Measurements from ENCODE around the gene LSAMP. TPM values are rescaled to one million over a fixed set of nuclear protein-coding genes. Genes with fewer than 3 reads are reported as not detected.
A peak's percentile ranks its signal among the peaks of the same experiment; 100 is the strongest.
"Not testable (repeated sequence)": the region's sequence is repeated elsewhere in the genome, so short reads cannot be mapped to it uniquely, and the experiment has no call there.

Gene LSAMP
- total and polyA plus RNA-seq, 2 donors = 0.71 to 1.5 TPM

GRCh38 chr3:115851571-115851970 is 593.7 kb downstream of the LSAMP start:
- no peaks in the 10 kb centered on the region for H3K27me3 ChIP-seq (ENCODE audit: control insufficient read depth in 2 of 2, insufficient read depth in 1 of 2, low read length in 1 of 2)
- H3K36me3 ChIP-seq (ENCODE audit: control insufficient read depth in 2 of 2, insufficient read depth in 2 of 2, low read length in 1 of 2) = no peaks in the 10 kb centered on the region
- no peak for DNase-seq (ENCODE audit: low read depth in 6 of 9, low spot score in 9 of 9)
- no peaks in the 10 kb centered on the region for H3K4me1 ChIP-seq (ENCODE audit: control insufficient read depth in 2 of 2, insufficient read depth in 2 of 2, low read length in 2 of 2)
- 81% methylated on average over 3 of the region's 3 CpGs for WGBS
- no peaks in the 10 kb centered on the region for H3K9me3 ChIP-seq (ENCODE audit: control insufficient read depth in 2 of 2, insufficient read depth in 1 of 2, low read length in 1 of 2)
- no peak overlapping the region for H3K27ac ChIP-seq (ENCODE audit: low read depth in 1 of 2, low read length in 1 of 2)
- no peak overlapping the region for H3K4me3 ChIP-seq (ENCODE audit: low read length in 2 of 2)

GRCh38 chr3:115848641-115849040 is 596.6 kb downstream of the LSAMP start:
- 100% methylated on average over 1 of the region's 1 CpG for WGBS
- no peak for DNase-seq (ENCODE audit: low read depth in 6 of 9, low spot score in 9 of 9)
- Histone ChIP-seq H3K4me1 (ENCODE audit: control insufficient read depth in 2 of 2, insufficient read depth in 2 of 2, low read length in 2 of 2) (no peaks in the 10 kb centered on the region), H3K36me3 (ENCODE audit: control insufficient read depth in 2 of 2, insufficient read depth in 2 of 2, low read length in 1 of 2) (no peaks in the 10 kb centered on the region), H3K4me3 (ENCODE audit: low read length in 2 of 2) (no peak overlapping the region), H3K27me3 (ENCODE audit: control insufficient read depth in 2 of 2, insufficient read depth in 1 of 2, low read length in 1 of 2) (no peaks in the 10 kb centered on the region), H3K9me3 (ENCODE audit: control insufficient read depth in 2 of 2, insufficient read depth in 1 of 2, low read length in 1 of 2) (no peaks in the 10 kb centered on the region), H3K27ac (ENCODE audit: low read depth in 1 of 2, low read length in 1 of 2) (no peak overlapping the region)

- Histone ChIP-seq H3K4me3 (ENCODE audit: low read length in 2 of 2) (no peak overlapping the region), H3K9me3 (ENCODE audit: control insufficient read depth in 2 of 2, insufficient read depth in 1 of 2, low read length in 1 of 2) (no peaks in the 10 kb centered on the region), H3K27me3 (ENCODE audit: control insufficient read depth in 2 of 2, insufficient read depth in 1 of 2, low read length in 1 of 2) (no peaks in the 10 kb centered on the region), H3K27ac (ENCODE audit: low read depth in 1 of 2, low read length in 1 of 2) (no peak overlapping the region), H3K36me3 (ENCODE audit: control insufficient read depth in 2 of 2, insufficient read depth in 2 of 2, low read length in 1 of 2) (no peaks in the 10 kb centered on the region), H3K4me1 (ENCODE audit: control insufficient read depth in 2 of 2, insufficient read depth in 2 of 2, low read length in 2 of 2) (no peaks in the 10 kb centered on the region)
- 42% methylated on average over 1 of the region's 1 CpG for WGBS
- DNase-seq (ENCODE audit: low read depth in 6 of 9, low spot score in 9 of 9) = no peak
Measured at GRCh38 chr3:115845986-115846385, 599.3 kb downstream of the LSAMP start.

- 93% methylated on average over 5 of the region's 5 CpGs for WGBS
- H3K36me3 ChIP-seq (ENCODE audit: control insufficient read depth in 2 of 2, insufficient read depth in 2 of 2, low read length in 1 of 2) = not testable (repeated sequence)
Measured at GRCh38 chr3:115844729-115845128, 600.6 kb downstream of the LSAMP start.

GRCh38 chr3:115843206-115843605 is 602.1 kb downstream of the LSAMP start:
- 94% methylated on average over 1 of the region's 1 CpG for WGBS
- Histone ChIP-seq H3K9me3 (ENCODE audit: control insufficient read depth in 2 of 2, insufficient read depth in 1 of 2, low read length in 1 of 2) (peaks cover 0 to 2% of the 10 kb centered on the region in 2 donors), H3K4me3 (ENCODE audit: low read length in 2 of 2) (no peak overlapping the region), H3K27me3 (ENCODE audit: control insufficient read depth in 2 of 2, insufficient read depth in 1 of 2, low read length in 1 of 2) (no peaks in the 10 kb centered on the region), H3K36me3 (ENCODE audit: control insufficient read depth in 2 of 2, insufficient read depth in 2 of 2, low read length in 1 of 2) (no peaks in the 10 kb centered on the region), H3K27ac (ENCODE audit: low read depth in 1 of 2, low read length in 1 of 2) (no peak overlapping the region), H3K4me1 (ENCODE audit: control insufficient read depth in 2 of 2, insufficient read depth in 2 of 2, low read length in 2 of 2) (no peaks in the 10 kb centered on the region)
- no peak for DNase-seq (ENCODE audit: low read depth in 6 of 9, low spot score in 9 of 9)

More at GRCh38 chr3:115844729-115845128, 600.6 kb downstream of the LSAMP start:
- H3K4me1 ChIP-seq (ENCODE audit: control insufficient read depth in 2 of 2, insufficient read depth in 2 of 2, low read length in 2 of 2); DNase-seq (ENCODE audit: low read depth in 6 of 9, low spot score in 9 of 9); H3K9me3 ChIP-seq (ENCODE audit: control insufficient read depth in 2 of 2, insufficient read depth in 1 of 2, low read length in 1 of 2); H3K27me3 ChIP-seq (ENCODE audit: control insufficient read depth in 2 of 2, insufficient read depth in 1 of 2, low read length in 1 of 2); H3K4me3 ChIP-seq (ENCODE audit: low read length in 2 of 2); H3K27ac ChIP-seq (ENCODE audit: low read depth in 1 of 2, low read length in 1 of 2): not testable (repeated sequence)

GRCh38 chr3:115839246-115839645 is 606.0 kb downstream of the LSAMP start:
- H3K9me3 ChIP-seq (ENCODE audit: control insufficient read depth in 2 of 2, insufficient read depth in 1 of 2, low read length in 1 of 2) = peaks cover 0 to 2% of the 10 kb centered on the region in 2 donors
- H3K4me1 ChIP-seq (ENCODE audit: control insufficient read depth in 2 of 2, insufficient read depth in 2 of 2, low read length in 2 of 2) = no peaks in the 10 kb centered on the region
- no peak for DNase-seq (ENCODE audit: low read depth in 6 of 9, low spot score in 9 of 9)
- H3K4me3 ChIP-seq (ENCODE audit: low read length in 2 of 2) = no peak overlapping the region
- no peaks in the 10 kb centered on the region for H3K27me3 ChIP-seq (ENCODE audit: control insufficient read depth in 2 of 2, insufficient read depth in 1 of 2, low read length in 1 of 2)
- no peak overlapping the region for H3K27ac ChIP-seq (ENCODE audit: low read depth in 1 of 2, low read length in 1 of 2)
- H3K36me3 ChIP-seq (ENCODE audit: control insufficient read depth in 2 of 2, insufficient read depth in 2 of 2, low read length in 1 of 2) = no peaks in the 10 kb centered on the region

- WGBS = 97% methylated on average over 8 of the region's 8 CpGs
- Histone ChIP-seq H3K9me3 (ENCODE audit: control insufficient read depth in 2 of 2, insufficient read depth in 1 of 2, low read length in 1 of 2) (peaks cover 0 to 2% of the 10 kb centered on the region in 2 donors), H3K27ac (ENCODE audit: low read depth in 1 of 2, low read length in 1 of 2) (no peak overlapping the region), H3K36me3 (ENCODE audit: control insufficient read depth in 2 of 2, insufficient read depth in 2 of 2, low read length in 1 of 2) (no peaks in the 10 kb centered on the region), H3K4me3 (ENCODE audit: low read length in 2 of 2) (no peak overlapping the region), H3K4me1 (ENCODE audit: control insufficient read depth in 2 of 2, insufficient read depth in 2 of 2, low read length in 2 of 2) (no peaks in the 10 kb centered on the region), H3K27me3 (ENCODE audit: control insufficient read depth in 2 of 2, insufficient read depth in 1 of 2, low read length in 1 of 2) (no peaks in the 10 kb centered on the region)
- DNase-seq (ENCODE audit: low read depth in 6 of 9, low spot score in 9 of 9) = no peak
Measured at GRCh38 chr3:115838786-115839185, 606.5 kb downstream of the LSAMP start.

- H3K27me3 ChIP-seq (ENCODE audit: control insufficient read depth in 2 of 2, insufficient read depth in 1 of 2, low read length in 1 of 2) = no peaks in the 10 kb centered on the region
- H3K9me3 ChIP-seq (ENCODE audit: control insufficient read depth in 2 of 2, insufficient read depth in 1 of 2, low read length in 1 of 2) = peaks cover 0 to 2% of the 10 kb centered on the region in 2 donors
- WGBS = 63% methylated on average over 3 of the region's 3 CpGs
- no peak overlapping the region for H3K27ac ChIP-seq (ENCODE audit: low read depth in 1 of 2, low read length in 1 of 2)
- H3K4me3 ChIP-seq (ENCODE audit: low read length in 2 of 2) = no peak overlapping the region
- DNase-seq (ENCODE audit: low read depth in 6 of 9, low spot score in 9 of 9) = peak in 1 of 9 donors; percentile 7
- no peaks in the 10 kb centered on the region for H3K4me1 ChIP-seq (ENCODE audit: control insufficient read depth in 2 of 2, insufficient read depth in 2 of 2, low read length in 2 of 2)
- no peaks in the 10 kb centered on the region for H3K36me3 ChIP-seq (ENCODE audit: control insufficient read depth in 2 of 2, insufficient read depth in 2 of 2, low read length in 1 of 2)
Measured at GRCh38 chr3:115836944-115837343, 608.3 kb downstream of the LSAMP start.

- Histone ChIP-seq H3K4me3 (ENCODE audit: low read length in 2 of 2) (no peak overlapping the region), H3K27ac (ENCODE audit: low read depth in 1 of 2, low read length in 1 of 2) (no peak overlapping the region), H3K36me3 (ENCODE audit: control insufficient read depth in 2 of 2, insufficient read depth in 2 of 2, low read length in 1 of 2) (no peaks in the 10 kb centered on the region), H3K9me3 (ENCODE audit: control insufficient read depth in 2 of 2, insufficient read depth in 1 of 2, low read length in 1 of 2) (peaks cover 0 to 2% of the 10 kb centered on the region in 2 donors), H3K27me3 (ENCODE audit: control insufficient read depth in 2 of 2, insufficient read depth in 1 of 2, low read length in 1 of 2) (no peaks in the 10 kb centered on the region), H3K4me1 (ENCODE audit: control insufficient read depth in 2 of 2, insufficient read depth in 2 of 2, low read length in 2 of 2) (no peaks in the 10 kb centered on the region)
- 93% methylated on average over 4 of the region's 4 CpGs for WGBS
- no peak for DNase-seq (ENCODE audit: low read depth in 6 of 9, low spot score in 9 of 9)
Measured at GRCh38 chr3:115835946-115836345, 609.3 kb downstream of the LSAMP start.

GRCh38 chr3:115834068-115834467 is 611.2 kb downstream of the LSAMP start:
- no peak overlapping the region for H3K27ac ChIP-seq (ENCODE audit: low read depth in 1 of 2, low read length in 1 of 2)
- no peaks in the 10 kb centered on the region for H3K36me3 ChIP-seq (ENCODE audit: control insufficient read depth in 2 of 2, insufficient read depth in 2 of 2, low read length in 1 of 2)
- H3K4me1 ChIP-seq (ENCODE audit: control insufficient read depth in 2 of 2, insufficient read depth in 2 of 2, low read length in 2 of 2) = no peaks in the 10 kb centered on the region
- peaks cover 0 to 2% of the 10 kb centered on the region in 2 donors for H3K9me3 ChIP-seq (ENCODE audit: control insufficient read depth in 2 of 2, insufficient read depth in 1 of 2, low read length in 1 of 2)
- H3K27me3 ChIP-seq (ENCODE audit: control insufficient read depth in 2 of 2, insufficient read depth in 1 of 2, low read length in 1 of 2) = no peaks in the 10 kb centered on the region
- WGBS = 98% methylated on average over 1 of the region's 1 CpG
- no peak overlapping the region for H3K4me3 ChIP-seq (ENCODE audit: low read length in 2 of 2)
- no peak for DNase-seq (ENCODE audit: low read depth in 6 of 9, low spot score in 9 of 9)
